Bronchial epithelial cell (primary cell): ENCODE measurements around the gene NFIC. TPM values are rescaled to one million over a fixed set of nuclear protein-coding genes. Genes with fewer than 3 reads are reported as not detected.
"Not testable (repeated sequence)": the region's sequence is repeated elsewhere in the genome, so short reads cannot be mapped to it uniquely, and the experiment has no call there.

Source experiments
- DNase-seq: peaks from one replicate; pipeline ENCODE4 v3.0.0-alpha.2; 2010; ENCODE audit warnings: low read depth
- FAIRE-seq: peaks from 2 replicates; lab custom pipeline; 2011; peaks lifted over from hg19 to GRCh38; lab: Jason Lieb, UNC
- H3K27me3 ChIP-seq: 2 replicates; pipeline ENCODE4 v1.5.1; 2011; ENCODE audit warnings: low read length; ENCODE audit not compliant: control insufficient read depth, insufficient read depth
- H3K36me3 ChIP-seq: 2 replicates; pipeline ENCODE4 v1.5.1; 2011; ENCODE audit warnings: low read length; ENCODE audit not compliant: control insufficient read depth, insufficient read depth
- H3K4me3 ChIP-seq: 2 replicates; pipeline ENCODE4 v1.5.1; 2011; ENCODE audit warnings: mild to moderate bottlenecking, low read depth, low read length, control low read depth
- total RNA-seq: library from RNA; depleted of rRNA; stranded (reverse); fragments of >200 nt; gene quantifications from 2 replicates; pipeline ENCODE4 v1.2.1, GENCODE V29; 2014
- TF ChIP-seq, protein P1 (sequence below): IDR thresholded peaks from 2 replicates; pipeline ENCODE4 v1.5.1; 2011; ENCODE audit warnings: mild to moderate bottlenecking, moderate library complexity, low read length, control low read depth, inconsistent platforms; ENCODE audit not compliant: insufficient read depth, severe bottlenecking

NFIC gene
- total RNA-seq, 1 donor from 2014 or later: 17.6 TPM

DNA sequence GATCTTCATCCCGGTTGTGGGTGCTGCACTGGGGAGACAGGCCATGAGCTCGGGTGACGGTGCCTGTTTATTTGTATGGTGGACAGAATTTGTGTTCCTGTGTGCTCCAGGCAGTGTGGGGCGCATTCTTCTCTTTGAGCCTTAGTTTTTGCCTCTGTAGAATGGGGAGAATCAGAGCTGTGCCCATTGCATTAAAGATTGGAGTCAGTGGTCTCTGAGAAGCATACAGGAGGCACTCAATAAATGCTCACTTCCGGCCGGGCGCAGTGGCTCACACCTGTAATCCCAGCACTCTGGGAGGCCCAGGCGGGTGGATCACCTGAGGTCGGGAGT is 23.0 kb downstream of the NFIC start:
- Histone ChIP-seq H3K36me3 (peaks cover 7% of the 10 kb centered on the region), H3K27me3 (no peaks in the 10 kb centered on the region), H3K4me3 (no peak overlapping the region)
- DNase-seq: no peak
- no peak for FAIRE-seq
- TF ChIP-seq, protein P1, sequence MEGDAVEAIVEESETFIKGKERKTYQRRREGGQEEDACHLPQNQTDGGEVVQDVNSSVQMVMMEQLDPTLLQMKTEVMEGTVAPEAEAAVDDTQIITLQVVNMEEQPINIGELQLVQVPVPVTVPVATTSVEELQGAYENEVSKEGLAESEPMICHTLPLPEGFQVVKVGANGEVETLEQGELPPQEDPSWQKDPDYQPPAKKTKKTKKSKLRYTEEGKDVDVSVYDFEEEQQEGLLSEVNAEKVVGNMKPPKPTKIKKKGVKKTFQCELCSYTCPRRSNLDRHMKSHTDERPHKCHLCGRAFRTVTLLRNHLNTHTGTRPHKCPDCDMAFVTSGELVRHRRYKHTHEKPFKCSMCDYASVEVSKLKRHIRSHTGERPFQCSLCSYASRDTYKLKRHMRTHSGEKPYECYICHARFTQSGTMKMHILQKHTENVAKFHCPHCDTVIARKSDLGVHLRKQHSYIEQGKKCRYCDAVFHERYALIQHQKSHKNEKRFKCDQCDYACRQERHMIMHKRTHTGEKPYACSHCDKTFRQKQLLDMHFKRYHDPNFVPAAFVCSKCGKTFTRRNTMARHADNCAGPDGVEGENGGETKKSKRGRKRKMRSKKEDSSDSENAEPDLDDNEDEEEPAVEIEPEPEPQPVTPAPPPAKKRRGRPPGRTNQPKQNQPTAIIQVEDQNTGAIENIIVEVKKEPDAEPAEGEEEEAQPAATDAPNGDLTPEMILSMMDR: no peak

DNA sequence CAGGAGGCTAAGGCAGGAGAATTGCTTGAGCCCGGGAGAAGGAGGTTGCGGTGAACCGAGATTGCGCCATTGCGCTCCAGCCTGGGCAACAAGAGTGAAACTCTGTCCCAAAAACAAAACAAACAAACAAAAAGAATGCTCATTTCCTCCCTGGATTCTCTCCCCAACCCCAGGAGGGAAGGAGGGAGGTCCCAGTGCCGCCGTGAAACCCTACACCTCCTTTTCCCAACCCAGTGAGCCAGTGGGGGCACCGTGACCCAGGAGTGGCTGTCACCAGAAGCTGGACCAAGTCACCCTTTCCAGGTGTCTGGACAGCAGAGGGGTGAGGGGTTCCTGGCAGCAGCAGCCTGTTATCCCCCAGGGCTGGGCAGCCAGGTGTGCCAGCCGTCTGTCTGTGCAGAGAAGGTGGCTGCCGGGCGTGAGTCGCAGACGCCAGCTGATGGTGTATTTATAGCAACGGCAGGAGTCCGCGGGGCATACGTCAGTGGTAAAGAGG is 23.5 kb downstream of the NFIC start:
- DNase-seq (peak; percentile 22), FAIRE-seq (no peak)
- H3K36me3 ChIP-seq: peaks cover 9% of the 10 kb centered on the region
- no peaks in the 10 kb centered on the region for H3K27me3 ChIP-seq
- TF ChIP-seq, protein P1: no peak
- no peak overlapping the region for H3K4me3 ChIP-seq

DNA sequence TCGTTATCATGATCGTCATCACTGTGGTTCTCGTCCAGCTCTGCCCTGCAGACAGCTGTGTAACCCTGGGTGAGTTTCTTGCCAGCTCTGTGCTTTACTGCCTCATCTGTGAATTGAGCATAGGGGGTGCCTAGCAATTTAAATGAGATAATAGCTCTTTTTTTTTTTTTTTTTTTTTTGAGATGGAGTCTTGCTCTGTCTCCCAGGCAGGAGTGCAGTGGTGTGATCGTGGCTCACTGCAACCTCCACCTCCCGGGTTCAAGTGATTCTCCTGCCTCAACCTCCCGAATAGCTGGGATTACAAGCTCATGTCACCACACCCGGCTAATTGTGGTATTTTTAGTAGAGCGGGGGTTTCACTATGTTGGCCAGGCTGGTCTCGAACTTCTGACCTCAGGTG is 25.5 kb downstream of the NFIC start:
- FAIRE-seq, DNase-seq, H3K36me3 ChIP-seq, H3K4me3 ChIP-seq, H3K27me3 ChIP-seq: not testable (repeated sequence)

DNA sequence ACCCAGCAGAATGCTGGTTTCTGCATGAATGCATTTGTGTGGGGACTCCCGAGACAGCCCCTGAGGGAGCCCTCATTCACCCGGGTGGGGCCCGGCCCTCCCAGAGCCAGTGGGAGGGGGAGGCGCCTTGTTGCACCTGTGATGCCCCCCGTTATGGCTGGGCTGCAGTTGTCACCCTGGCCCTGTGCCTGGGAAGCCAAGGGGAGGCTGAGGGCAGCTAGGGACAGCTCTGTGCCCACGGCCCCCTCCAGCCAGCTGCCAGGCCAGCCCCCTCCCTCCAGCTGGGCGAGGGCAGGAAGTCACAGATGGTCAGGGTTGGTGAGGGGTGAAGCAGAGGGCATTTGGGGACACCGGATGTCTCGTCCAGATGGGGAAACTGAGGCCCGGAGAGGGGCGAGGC is 26.1 kb downstream of the NFIC start:
- Histone ChIP-seq H3K4me3 (no peak overlapping the region), H3K27me3 (no peaks in the 10 kb centered on the region), H3K36me3 (peaks cover 6% of the 10 kb centered on the region)
- FAIRE-seq: no peak
- DNase-seq: no peak
- TF ChIP-seq, protein P1: no peak

DNA sequence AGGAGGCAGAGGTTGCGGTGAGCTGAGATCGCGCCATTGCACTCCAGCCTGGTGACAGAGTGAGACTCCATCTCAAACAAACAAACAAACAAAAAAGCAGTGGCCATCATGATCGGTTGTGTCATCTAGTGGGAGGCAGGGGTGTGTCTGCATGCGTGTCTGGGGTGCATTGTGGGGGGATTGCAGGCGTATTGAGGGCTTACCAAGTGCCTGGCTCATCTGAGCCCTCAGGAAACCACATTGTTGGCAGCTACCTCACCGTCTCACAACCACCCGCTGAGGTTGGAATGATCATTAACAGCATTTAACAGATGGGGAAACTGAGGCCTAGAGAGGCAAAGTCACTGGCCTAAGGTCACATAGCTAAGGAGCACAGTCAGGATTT is 30.5 kb downstream of the NFIC start:
- H3K4me3 ChIP-seq: no peak overlapping the region
- H3K36me3 ChIP-seq: peaks cover 8% of the 10 kb centered on the region
- no peaks in the 10 kb centered on the region for H3K27me3 ChIP-seq
- FAIRE-seq (no peak), DNase-seq (no peak)
- TF ChIP-seq, protein P1: no peak

DNA sequence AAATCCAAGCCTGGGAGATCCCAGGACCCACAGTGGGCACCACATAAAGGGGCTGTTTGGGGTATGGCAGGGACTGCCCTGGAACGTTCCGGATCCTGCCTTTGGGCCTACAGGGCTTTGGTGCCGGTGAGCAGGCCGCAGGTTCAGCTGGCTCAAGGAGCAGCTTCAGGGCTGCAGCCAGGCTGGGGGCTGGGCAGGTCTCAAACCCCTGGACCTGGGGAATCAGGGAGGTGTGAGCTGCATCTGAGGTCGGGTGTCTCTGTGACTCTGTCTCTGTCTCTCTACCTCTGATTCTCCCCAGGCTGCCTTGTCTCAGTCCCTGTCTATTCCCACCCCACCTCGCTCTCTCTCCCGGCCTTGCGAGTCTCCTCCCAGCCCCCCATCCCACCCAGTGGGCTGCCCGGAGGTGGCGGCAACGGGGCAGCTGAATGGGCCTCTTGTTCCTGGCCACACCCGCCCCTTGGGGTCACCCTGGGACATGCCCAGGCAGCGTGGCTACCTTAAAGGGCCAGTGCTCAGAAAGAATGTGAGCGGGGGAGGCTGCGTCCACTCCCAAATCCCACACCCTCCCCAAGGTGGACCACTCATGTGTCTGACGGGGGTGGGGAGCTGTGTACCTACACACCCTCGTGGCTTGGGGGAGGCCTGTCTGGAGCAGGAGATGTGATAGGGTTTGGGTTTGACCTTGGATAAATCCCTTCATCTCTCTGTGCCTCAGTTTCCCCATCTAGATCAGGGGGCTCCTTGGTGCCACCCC is 31.1 kb downstream of the NFIC start:
- no peak overlapping the region for H3K4me3 ChIP-seq
- DNase-seq (no peak), FAIRE-seq (peak; percentile 73)
- TF ChIP-seq, protein P1: no peak
- H3K27me3 ChIP-seq: no peaks in the 10 kb centered on the region
- H3K36me3 ChIP-seq: peaks cover 8% of the 10 kb centered on the region
